Vagina (tissue), 2 donors: ENCODE data around the gene IL13RA1. TPM values are rescaled to one million over a fixed set of nuclear protein-coding genes. Genes with fewer than 3 reads are reported as not detected.

Experiments
- DNase-seq, 2 donors: peaks; one replicate each; pipeline ENCODE4 v3.0.0-alpha.2; 2017; ENCODE audit errors: extremely low spot score in 2 of 2
- H3K27ac ChIP-seq: fragments of 200-600 bp; sonication (generic); one replicate; pipeline ENCODE4 v1.5.1; 2019
- H3K27me3 ChIP-seq: fragments of 200-600 bp; sonication (generic); one replicate; pipeline ENCODE4 v1.5.1; 2019
- H3K36me3 ChIP-seq, 2 donors: fragments of 200-600 bp; sonication (generic); one replicate each; pipeline ENCODE4 v1.5.1; 2017 to 2019
- H3K4me1 ChIP-seq: fragments of 200-600 bp; sonication (generic); one replicate; pipeline ENCODE4 v1.5.1; 2019
- H3K4me3 ChIP-seq, 2 donors: fragments of 200-600 bp; sonication (generic); 1 replicate in 1 of 2; 2 replicates in 1 of 2; pipeline ENCODE4 v1.5.1; 2016 to 2019
- H3K9me3 ChIP-seq: fragments of 200-600 bp; sonication (generic); one replicate; pipeline ENCODE4 v1.5.1; 2019
- POLR2A ChIP-seq, 2 donors: fragments of 450-650 bp; IDR thresholded peaks; one replicate each; pipeline ENCODE4 v1.6.1; 2017; ENCODE audit warnings: antibody characterized with exemption in 2 of 2, mild to moderate bottlenecking in 2 of 2, moderate library complexity in 2 of 2
- POLR2AphosphoS5 ChIP-seq, 2 donors: sonication (generic); formaldehyde crosslinking; IDR thresholded peaks; one replicate each; pipeline ENCODE4 v1.9.0; 2017; ENCODE audit warnings: antibody characterized with exemption in 2 of 2, mild to moderate bottlenecking in 2 of 2, low read depth in 1 of 2; ENCODE audit not compliant: insufficient read depth in 1 of 2
- intact Hi-C: fragments of 100-400 bp; cut with DNase I; formaldehyde crosslinking; loops from one replicate; pipeline ENCODE4 v1.15.1; 2023
- small RNA-seq: library from RNA; depleted of rRNA; stranded (forward); fragments of <200 nt; gene quantifications from one replicate; pipeline ENCODE3, GENCODE V24; 2016
- total RNA-seq: library from RNA; depleted of rRNA; stranded (reverse); fragments of >200 nt; gene quantifications from one replicate; pipeline ENCODE4 v1.2.3, GENCODE V29; 2016
- TF ChIP-seq, protein P1 (sequence below), 3 experiments: fragments of 450-650 bp in 2 of 3; fragments of 200-600 bp in 1 of 3; sonication (generic) in 1 of 3; IDR thresholded peaks; one replicate each; pipeline ENCODE4 v1.5.1; 2017 to 2019; ENCODE audit warnings: antibody characterized with exemption in 3 of 3, mild to moderate bottlenecking in 2 of 3, moderate library complexity in 2 of 3

The IL13RA1 gene
- total RNA-seq, 1 donor from 2014 or later: 25.8 TPM

DNA sequence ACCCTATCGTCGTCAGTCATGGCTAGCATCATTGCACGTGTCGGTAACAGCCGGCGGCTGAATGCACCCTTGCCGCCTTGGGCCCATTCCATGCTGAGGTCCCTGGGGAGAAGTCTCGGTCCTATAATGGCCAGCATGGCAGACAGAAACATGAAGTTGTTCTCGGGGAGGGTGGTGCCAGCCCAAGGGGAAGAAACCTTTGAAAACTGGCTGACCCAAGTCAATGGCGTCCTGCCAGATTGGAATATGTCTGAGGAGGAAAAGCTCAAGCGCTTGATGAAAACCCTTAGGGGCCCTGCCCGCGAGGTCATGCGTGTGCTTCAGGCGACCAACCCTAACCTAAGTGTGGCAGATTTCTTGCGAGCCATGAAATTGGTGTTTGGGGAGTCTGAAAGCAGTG lies 97.8 kb downstream of the IL13RA1 start:
- H3K27me3 ChIP-seq: no peaks in the 10 kb centered on the region
- no peak for TF ChIP-seq POLR2A (IDR thresholded peaks at IDR 0.05)
- TF ChIP-seq POLR2AphosphoS5 (IDR thresholded peaks at IDR 0.05; ENCODE audit: insufficient read depth in 1 of 2, low read depth in 1 of 2): no peak
- TF ChIP-seq, protein P1, sequence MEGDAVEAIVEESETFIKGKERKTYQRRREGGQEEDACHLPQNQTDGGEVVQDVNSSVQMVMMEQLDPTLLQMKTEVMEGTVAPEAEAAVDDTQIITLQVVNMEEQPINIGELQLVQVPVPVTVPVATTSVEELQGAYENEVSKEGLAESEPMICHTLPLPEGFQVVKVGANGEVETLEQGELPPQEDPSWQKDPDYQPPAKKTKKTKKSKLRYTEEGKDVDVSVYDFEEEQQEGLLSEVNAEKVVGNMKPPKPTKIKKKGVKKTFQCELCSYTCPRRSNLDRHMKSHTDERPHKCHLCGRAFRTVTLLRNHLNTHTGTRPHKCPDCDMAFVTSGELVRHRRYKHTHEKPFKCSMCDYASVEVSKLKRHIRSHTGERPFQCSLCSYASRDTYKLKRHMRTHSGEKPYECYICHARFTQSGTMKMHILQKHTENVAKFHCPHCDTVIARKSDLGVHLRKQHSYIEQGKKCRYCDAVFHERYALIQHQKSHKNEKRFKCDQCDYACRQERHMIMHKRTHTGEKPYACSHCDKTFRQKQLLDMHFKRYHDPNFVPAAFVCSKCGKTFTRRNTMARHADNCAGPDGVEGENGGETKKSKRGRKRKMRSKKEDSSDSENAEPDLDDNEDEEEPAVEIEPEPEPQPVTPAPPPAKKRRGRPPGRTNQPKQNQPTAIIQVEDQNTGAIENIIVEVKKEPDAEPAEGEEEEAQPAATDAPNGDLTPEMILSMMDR (IDR thresholded peaks at IDR 0.05): no peak
- H3K27ac ChIP-seq: no peak overlapping the region
- intact Hi-C loops: no loop called here
- H3K4me1 ChIP-seq: peaks cover 11% of the 10 kb centered on the region
- H3K36me3 ChIP-seq: no peaks in the 10 kb centered on the region
- no peak overlapping the region for H3K4me3 ChIP-seq
- no peaks in the 10 kb centered on the region for H3K9me3 ChIP-seq
- no peak for DNase-seq

DNA sequence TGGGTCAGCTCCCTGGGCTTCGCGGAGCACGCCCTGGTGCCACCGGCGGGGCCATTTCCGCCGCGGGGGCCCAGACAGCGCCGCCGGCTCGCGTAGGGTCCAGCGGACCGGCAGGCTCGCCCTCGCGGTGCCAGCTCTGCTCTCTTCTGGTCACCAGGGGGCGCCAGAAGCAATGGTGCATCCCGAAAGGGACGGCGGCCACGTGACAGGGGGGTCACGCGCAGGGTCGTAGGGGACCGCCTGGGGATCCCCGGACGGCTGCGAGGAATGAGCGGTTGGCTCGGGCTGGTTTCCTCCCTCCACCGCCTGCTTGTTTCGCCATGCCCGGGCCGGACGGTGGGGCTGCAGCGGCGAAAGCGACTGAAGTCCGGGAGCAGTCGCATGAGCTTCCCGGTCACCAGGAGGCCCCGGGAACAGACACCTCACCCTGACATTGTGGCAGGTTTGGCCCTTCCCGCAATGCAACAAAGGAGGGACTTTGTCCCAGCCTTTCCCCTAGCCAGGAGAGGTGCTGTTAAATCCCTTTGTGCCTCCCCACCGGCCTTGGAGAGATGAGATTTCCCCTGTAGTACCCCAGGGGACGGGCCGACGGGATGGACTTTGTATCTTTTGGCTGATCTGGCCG lies 112.0 kb downstream of the IL13RA1 start:
- DNase-seq: no peak
- intact Hi-C loops: no loop called here
- Histone ChIP-seq H3K4me3 (peak overlapping the region; percentile 41 to 42), H3K4me1 (no peaks in the 10 kb centered on the region), H3K36me3 (no peaks in the 10 kb centered on the region), H3K27ac (no peak overlapping the region), H3K9me3 (no peaks in the 10 kb centered on the region), H3K27me3 (no peaks in the 10 kb centered on the region)
- TF ChIP-seq, protein P1 (IDR thresholded peaks at IDR 0.05): peak; percentile 18 to 60 (median 48)
- TF ChIP-seq POLR2AphosphoS5 (IDR thresholded peaks at IDR 0.05; ENCODE audit: insufficient read depth in 1 of 2, low read depth in 1 of 2) (no peak), POLR2A (IDR thresholded peaks at IDR 0.05) (no peak)

Small RNA genes within 50 kb of the gene (small RNA-seq; reads per million reads assigned to genes)
- gene RF00566: not detected

Other genes with a start within 250 kb of the IL13RA1 start
- 20.6 TPM for gene DOCK11, start 231.8 kb upstream of the IL13RA1 start, total RNA-seq
- 3.7 TPM for gene ZCCHC12, start 96.2 kb downstream of the IL13RA1 start, total RNA-seq
- gene LONRF3, start 247.0 kb downstream of the IL13RA1 start, total RNA-seq: 9.8 TPM